Gastrocnemius medialis (tissue), 4 donors: ENCODE measurements around the gene CABP7.

Experiments
- CTCF ChIP-seq, 5 experiments: fragments of 450-650 bp in 3 of 5; fragments of 200-600 bp in 2 of 5; sonication (generic) in 2 of 5; IDR thresholded peaks in 4 of 5; conservative IDR thresholded peaks in 1 of 5; 1 replicate in 4 of 5; 2 replicates in 1 of 5; pipeline ENCODE4 v1.5.1; 2016 to 2019; ENCODE audit warnings: antibody characterized with exemption in 5 of 5, mild to moderate bottlenecking in 3 of 5, moderate library complexity in 3 of 5
- POLR2A ChIP-seq, 2 donors: fragments of 450-650 bp; IDR thresholded peaks; one replicate each; pipeline ENCODE4 v1.6.1; 2017; ENCODE audit warnings: antibody characterized with exemption in 2 of 2, mild to moderate bottlenecking in 2 of 2, moderate library complexity in 2 of 2

- TF ChIP-seq POLR2A (IDR thresholded peaks at IDR 0.05) (no peak), CTCF (IDR thresholded peaks at IDR 0.05 in 4 of 5, conservative IDR thresholded peaks at IDR 0.05 in 1 of 5) (no peak)
Measured at GRCh38 chr22:29670626-29671025, 49.2 kb upstream of the CABP7 start.
